Cardiac muscle cell (in vitro differentiated cells and primary cell): ENCODE data around the gene ITGB7. TPM values are rescaled to one million over a fixed set of nuclear protein-coding genes. Genes with fewer than 3 reads are reported as not detected.

ENCODE experiments used
- DNase-seq, 2 donors: peaks; one replicate each; pipeline versions ENCODE4 v3.0.0 to v3.0.0-alpha.2; 2010 to 2017; ENCODE audit warnings: low read depth in 1 of 2, low spot score in 1 of 2
- H3K27ac ChIP-seq: fragments of 200-600 bp; sonication (generic); 2 replicates; pipeline ENCODE4 v1.5.1; 2016
- H3K27me3 ChIP-seq: fragments of 200-600 bp; sonication (generic); 2 replicates; pipeline ENCODE4 v1.6.0; 2016; ENCODE audit warnings: control low read depth
- H3K36me3 ChIP-seq: fragments of 200-600 bp; sonication (generic); 2 replicates; pipeline ENCODE4 v1.5.1; 2016; ENCODE audit warnings: control low read depth
- H3K4me1 ChIP-seq: fragments of 200-600 bp; sonication (generic); 2 replicates; pipeline ENCODE4 v1.8.1; 2017; ENCODE audit warnings: low read depth, mild to moderate bottlenecking, mixed run types
- H3K4me3 ChIP-seq: fragments of 200-600 bp; sonication (generic); 2 replicates; pipeline ENCODE4 v1.5.1; 2016; ENCODE audit warnings: mild to moderate bottlenecking
- H3K9me3 ChIP-seq: fragments of 200-600 bp; sonication (generic); 2 replicates; pipeline ENCODE4 v1.5.1; 2017; ENCODE audit warnings: low read depth, mild to moderate bottlenecking, control low read depth
- CTCF ChIP-seq: IDR thresholded peaks from 2 replicates; pipeline ENCODE4 v1.5.1; 2012; ENCODE audit warnings: low read depth, mild to moderate bottlenecking, low read length
- polyA plus RNA-seq: library from polyadenylated mRNA; unstranded; fragments of >200 nt; fragmentation: Nextera tagmentation; extraction: Ambion mirVana; gene quantifications from 2 replicates; pipeline ENCODE4 v1.2.1, GENCODE V29; 2016
- total RNA-seq: library from RNA; depleted of rRNA; stranded (reverse); fragments of >200 nt; gene quantifications from 2 replicates; pipeline ENCODE4 v1.2.3, GENCODE V29; 2016

The ITGB7 gene
- total and polyA plus RNA-seq, 2 experiments from 2014 or later, result 0.55 to 1.1 TPM

GRCh38 chr12:53227836-53228235 lies 20.8 kb upstream of the ITGB7 start:
- no peaks in the 10 kb centered on the region for H3K36me3 ChIP-seq
- H3K9me3 ChIP-seq, result no peaks in the 10 kb centered on the region
- no peaks in the 10 kb centered on the region for H3K27me3 ChIP-seq
- DNase-seq, result no peak
- no peak overlapping the region for H3K4me3 ChIP-seq
- no peak for TF ChIP-seq CTCF
- peaks cover 39% of the 10 kb centered on the region for H3K4me1 ChIP-seq
- H3K27ac ChIP-seq, result no peak overlapping the region

GRCh38 chr12:53227341-53227740 lies 20.3 kb upstream of the ITGB7 start:
- Histone ChIP-seq H3K4me1 (peaks cover 39% of the 10 kb centered on the region), H3K9me3 (no peaks in the 10 kb centered on the region), H3K4me3 (no peak overlapping the region), H3K27ac (no peak overlapping the region), H3K27me3 (no peaks in the 10 kb centered on the region), H3K36me3 (no peaks in the 10 kb centered on the region)
- DNase-seq, result no peak
- TF ChIP-seq CTCF, result no peak

- DNase-seq, result no peak
- H3K27ac ChIP-seq, result no peak overlapping the region
- H3K36me3 ChIP-seq, result no peaks in the 10 kb centered on the region
- peaks cover 42% of the 10 kb centered on the region for H3K4me1 ChIP-seq
- no peaks in the 10 kb centered on the region for H3K27me3 ChIP-seq
- no peaks in the 10 kb centered on the region for H3K9me3 ChIP-seq
- TF ChIP-seq CTCF, result no peak
- H3K4me3 ChIP-seq, result no peak overlapping the region
Measured at GRCh38 chr12:53226815-53227214, 19.8 kb upstream of the ITGB7 start.

- H3K4me1 ChIP-seq, result peaks cover 42% of the 10 kb centered on the region
- TF ChIP-seq CTCF, result no peak
- no peaks in the 10 kb centered on the region for H3K9me3 ChIP-seq
Measured at GRCh38 chr12:53225635-53226424, 18.8 kb upstream of the ITGB7 start.

GRCh38 chr12:53224897-53225634 lies 18.0 kb upstream of the ITGB7 start:
- no peaks in the 10 kb centered on the region for H3K9me3 ChIP-seq
- no peak for TF ChIP-seq CTCF
- no peak overlapping the region for H3K27ac ChIP-seq
- H3K4me3 ChIP-seq, result no peak overlapping the region
- H3K27me3 ChIP-seq, result no peaks in the 10 kb centered on the region
- DNase-seq, result no peak
- H3K36me3 ChIP-seq, result no peaks in the 10 kb centered on the region
- H3K4me1 ChIP-seq, result peaks cover 42% of the 10 kb centered on the region

More at GRCh38 chr12:53225635-53226424, 18.8 kb upstream of the ITGB7 start:
- no peak for DNase-seq
- Histone ChIP-seq H3K4me3 (no peak overlapping the region), H3K27me3 (no peaks in the 10 kb centered on the region), H3K27ac (no peak overlapping the region), H3K36me3 (no peaks in the 10 kb centered on the region)
